Measurements from ENCODE around the gene PDXDC1. TPM values are rescaled to one million over a fixed set of nuclear protein-coding genes. Genes with fewer than 3 reads are reported as not detected.
A peak's percentile ranks its signal among the peaks of the same experiment; 100 is the strongest.
"Not testable (repeated sequence)": the region's sequence is repeated elsewhere in the genome, so short reads cannot be mapped to it uniquely, and the experiment has no call there.

Gene PDXDC1
- total RNA-seq, 1 donor from 2014 or later, result 123 TPM

DNA sequence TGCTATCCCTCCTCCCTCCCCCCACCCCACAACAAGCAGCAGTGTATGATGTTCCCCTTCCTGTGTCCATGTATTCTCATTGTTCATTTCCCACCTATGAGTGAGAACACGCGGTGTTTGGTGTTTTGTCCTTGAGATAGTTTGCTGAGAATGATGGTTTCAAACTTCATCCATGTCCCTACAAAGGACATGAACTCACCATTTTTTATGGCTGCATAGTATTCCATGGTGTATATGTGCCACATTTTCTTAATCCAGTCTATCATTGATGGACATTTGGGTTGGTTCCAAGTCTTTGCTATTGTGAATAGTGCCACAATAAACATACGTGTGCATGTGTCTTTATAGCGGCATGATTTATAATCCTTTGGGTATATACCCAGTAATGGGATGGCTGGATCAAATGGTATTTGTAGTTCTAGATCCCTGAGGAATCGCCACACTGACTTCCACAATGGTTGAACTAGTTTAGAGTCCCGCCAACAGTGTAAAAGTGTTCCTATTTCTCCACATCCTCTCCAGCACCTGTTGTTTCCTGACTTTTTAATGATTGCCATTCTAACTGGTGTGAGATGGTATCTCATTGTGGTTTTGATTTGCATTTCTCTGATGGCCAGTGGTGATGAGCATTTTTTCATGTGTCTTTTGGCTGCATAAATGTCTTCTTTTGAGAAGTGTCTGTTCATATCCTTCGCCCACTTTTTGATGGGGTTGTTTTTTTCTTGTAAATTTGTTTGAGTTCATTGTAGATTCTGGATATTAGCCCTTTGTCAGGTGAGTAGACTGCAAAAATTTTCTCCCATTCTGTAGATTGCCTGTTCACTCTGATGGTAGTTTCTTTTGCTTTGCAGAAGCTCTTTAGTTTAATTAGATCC lies 18.7 kb downstream of the PDXDC1 start:
- not testable (repeated sequence) for H3K9ac ChIP-seq (ENCODE audit: low read length); H3K27me3 ChIP-seq (ENCODE audit: insufficient read depth, low read length); H3K4me1 Mint-ChIP-seq (ENCODE audit: low read depth, unreplicated experiment); H3K4me2 ChIP-seq (ENCODE audit: low read length); FAIRE-seq; H3K9me3 Mint-ChIP-seq (ENCODE audit: unreplicated experiment); H3K4me1 ChIP-seq (ENCODE audit: insufficient read depth, low read length); H3K27ac ChIP-seq (ENCODE audit: low read depth, low read length); H3K4me3 ChIP-seq (ENCODE audit: insufficient read depth, low read depth, low read length); H3K36me3 ChIP-seq (ENCODE audit: insufficient read depth, low read length); H3K27me3 Mint-ChIP-seq (ENCODE audit: low read depth, unreplicated experiment); H3K4me3 Mint-ChIP-seq (ENCODE audit: unreplicated experiment); H2AFZ ChIP-seq (ENCODE audit: low read depth, low read length); H3K9me3 ChIP-seq (ENCODE audit: insufficient read depth, low read depth, low read length); H3K27ac Mint-ChIP-seq (ENCODE audit: unreplicated experiment); DNase-seq (ENCODE audit: low read depth)
- peaks cover 62% of the 10 kb centered on the region for H3K79me2 ChIP-seq (ENCODE audit: insufficient read depth, low read length)
- peaks cover 30% of the 10 kb centered on the region for H3K36me3 Mint-ChIP-seq (ENCODE audit: low read depth, unreplicated experiment)
- peaks cover 74% of the 10 kb centered on the region for H4K20me1 ChIP-seq (ENCODE audit: insufficient read depth, low read length)

GRCh38 chr16:14996702-14997101 lies 21.9 kb downstream of the PDXDC1 start:
- H3K4me3 ChIP-seq (ENCODE audit: insufficient read depth, low read depth, low read length); H3K4me1 ChIP-seq (ENCODE audit: insufficient read depth, low read length); H3K9ac ChIP-seq (ENCODE audit: low read length); H3K4me2 ChIP-seq (ENCODE audit: low read length); H2AFZ ChIP-seq (ENCODE audit: low read depth, low read length); FAIRE-seq; H3K9me3 ChIP-seq (ENCODE audit: insufficient read depth, low read depth, low read length); H3K27me3 Mint-ChIP-seq (ENCODE audit: low read depth, unreplicated experiment); H3K4me3 Mint-ChIP-seq (ENCODE audit: unreplicated experiment); H3K4me1 Mint-ChIP-seq (ENCODE audit: low read depth, unreplicated experiment); H3K36me3 ChIP-seq (ENCODE audit: insufficient read depth, low read length); H3K27me3 ChIP-seq (ENCODE audit: insufficient read depth, low read length); H3K9me3 Mint-ChIP-seq (ENCODE audit: unreplicated experiment); H3K27ac ChIP-seq (ENCODE audit: low read depth, low read length); H3K27ac Mint-ChIP-seq (ENCODE audit: unreplicated experiment): not testable (repeated sequence)
- Histone ChIP-seq H4K20me1 (ENCODE audit: insufficient read depth, low read length) (peaks cover 61% of the 10 kb centered on the region), H3K79me2 (ENCODE audit: insufficient read depth, low read length) (peaks cover 39% of the 10 kb centered on the region)
- DNase-seq (ENCODE audit: low read depth), result peak; percentile 41
- peaks cover 34% of the 10 kb centered on the region for H3K36me3 Mint-ChIP-seq (ENCODE audit: low read depth, unreplicated experiment)

DNA sequence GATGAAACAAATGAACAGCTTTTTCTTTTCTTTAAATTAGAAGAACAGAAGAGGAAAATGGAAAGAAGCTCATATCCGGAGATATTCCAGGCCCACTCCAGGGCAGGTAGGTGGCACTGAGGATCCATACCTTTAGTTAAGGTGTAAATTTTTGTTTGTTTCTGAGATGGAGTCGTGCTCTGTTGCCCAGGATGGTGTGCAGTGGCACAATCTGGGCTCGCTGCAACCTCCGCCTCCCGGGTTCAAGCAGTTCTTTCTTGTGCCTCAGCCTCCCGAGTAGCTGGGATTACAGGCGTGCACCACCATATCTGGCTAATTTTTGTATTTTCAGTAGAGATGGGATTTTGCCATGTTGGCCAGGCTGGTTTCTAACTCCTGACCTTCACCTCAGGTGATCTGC lies 23.5 kb downstream of the PDXDC1 start:
- not testable (repeated sequence) for H3K4me3 ChIP-seq (ENCODE audit: insufficient read depth, low read depth, low read length); H3K4me2 ChIP-seq (ENCODE audit: low read length); FAIRE-seq; H3K4me1 ChIP-seq (ENCODE audit: insufficient read depth, low read length); H3K4me1 Mint-ChIP-seq (ENCODE audit: low read depth, unreplicated experiment); H2AFZ ChIP-seq (ENCODE audit: low read depth, low read length); H3K27me3 ChIP-seq (ENCODE audit: insufficient read depth, low read length); H3K27ac Mint-ChIP-seq (ENCODE audit: unreplicated experiment); H3K4me3 Mint-ChIP-seq (ENCODE audit: unreplicated experiment); H3K27me3 Mint-ChIP-seq (ENCODE audit: low read depth, unreplicated experiment); H3K27ac ChIP-seq (ENCODE audit: low read depth, low read length); H3K9me3 Mint-ChIP-seq (ENCODE audit: unreplicated experiment); DNase-seq (ENCODE audit: low read depth); H3K36me3 ChIP-seq (ENCODE audit: insufficient read depth, low read length); H3K9ac ChIP-seq (ENCODE audit: low read length); H3K9me3 ChIP-seq (ENCODE audit: insufficient read depth, low read depth, low read length)
- peaks cover 46% of the 10 kb centered on the region for H4K20me1 ChIP-seq (ENCODE audit: insufficient read depth, low read length)
- H3K36me3 Mint-ChIP-seq (ENCODE audit: low read depth, unreplicated experiment), result peaks cover 19% of the 10 kb centered on the region
- H3K79me2 ChIP-seq (ENCODE audit: insufficient read depth, low read length), result peaks cover 24% of the 10 kb centered on the region

DNA sequence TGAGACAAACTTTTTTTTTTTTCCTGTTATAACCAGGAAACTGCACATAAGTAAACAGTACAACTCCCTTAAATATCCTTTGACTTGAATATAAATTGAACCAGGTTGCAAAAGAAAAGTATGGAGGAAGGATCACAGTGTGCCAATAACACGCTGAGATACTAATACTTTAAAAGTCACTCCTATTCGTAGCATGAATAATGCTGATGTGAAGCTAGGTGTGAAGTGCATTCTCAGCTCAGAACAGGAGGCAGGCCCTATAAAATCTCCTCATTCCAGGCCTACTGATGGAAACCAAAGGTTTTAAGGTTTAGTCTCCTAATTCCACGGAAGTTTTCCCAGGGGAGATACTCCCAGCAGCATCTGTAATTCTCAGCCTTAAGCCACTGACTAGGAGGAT lies 25.0 kb downstream of the PDXDC1 start:
- not testable (repeated sequence) for H3K9me3 ChIP-seq (ENCODE audit: insufficient read depth, low read depth, low read length); H2AFZ ChIP-seq (ENCODE audit: low read depth, low read length); H3K27ac Mint-ChIP-seq (ENCODE audit: unreplicated experiment); H3K4me1 ChIP-seq (ENCODE audit: insufficient read depth, low read length); H3K9ac ChIP-seq (ENCODE audit: low read length); H3K4me1 Mint-ChIP-seq (ENCODE audit: low read depth, unreplicated experiment); H3K4me3 ChIP-seq (ENCODE audit: insufficient read depth, low read depth, low read length); H3K27ac ChIP-seq (ENCODE audit: low read depth, low read length); H3K4me3 Mint-ChIP-seq (ENCODE audit: unreplicated experiment); H3K4me2 ChIP-seq (ENCODE audit: low read length); H3K9me3 Mint-ChIP-seq (ENCODE audit: unreplicated experiment); FAIRE-seq; H3K36me3 ChIP-seq (ENCODE audit: insufficient read depth, low read length); H3K27me3 Mint-ChIP-seq (ENCODE audit: low read depth, unreplicated experiment); DNase-seq (ENCODE audit: low read depth); H3K27me3 ChIP-seq (ENCODE audit: insufficient read depth, low read length)
- peaks cover 15% of the 10 kb centered on the region for H3K36me3 Mint-ChIP-seq (ENCODE audit: low read depth, unreplicated experiment)
- peaks cover 18% of the 10 kb centered on the region for H3K79me2 ChIP-seq (ENCODE audit: insufficient read depth, low read length)
- peaks cover 39% of the 10 kb centered on the region for H4K20me1 ChIP-seq (ENCODE audit: insufficient read depth, low read length)

DNA sequence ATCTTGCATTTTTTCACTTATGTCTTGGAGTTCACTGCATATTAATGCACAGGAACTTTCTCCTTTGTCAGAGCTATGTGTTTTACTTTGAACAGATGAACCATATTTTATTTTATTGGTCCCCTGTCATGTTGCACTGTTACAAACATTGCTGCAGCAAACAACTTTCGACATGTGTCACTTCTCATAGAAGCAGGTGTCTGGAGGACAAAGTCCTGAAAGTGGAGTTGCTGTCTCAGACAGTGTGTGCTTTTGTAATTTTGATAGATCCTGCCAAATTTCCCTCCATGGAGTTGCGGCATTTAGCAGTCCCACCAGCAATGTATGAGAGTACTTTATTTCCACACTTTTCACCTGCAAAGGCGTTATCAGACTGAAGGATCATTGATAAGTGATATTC lies 27.6 kb downstream of the PDXDC1 start:
- H3K79me2 ChIP-seq (ENCODE audit: insufficient read depth, low read length); H3K4me3 ChIP-seq (ENCODE audit: insufficient read depth, low read depth, low read length); H3K4me2 ChIP-seq (ENCODE audit: low read length); H3K27me3 ChIP-seq (ENCODE audit: insufficient read depth, low read length); H2AFZ ChIP-seq (ENCODE audit: low read depth, low read length); H3K27ac Mint-ChIP-seq (ENCODE audit: unreplicated experiment); H3K9me3 Mint-ChIP-seq (ENCODE audit: unreplicated experiment); H3K27ac ChIP-seq (ENCODE audit: low read depth, low read length); H3K4me1 Mint-ChIP-seq (ENCODE audit: low read depth, unreplicated experiment); H3K4me3 Mint-ChIP-seq (ENCODE audit: unreplicated experiment); FAIRE-seq; H3K27me3 Mint-ChIP-seq (ENCODE audit: low read depth, unreplicated experiment); H3K9me3 ChIP-seq (ENCODE audit: insufficient read depth, low read depth, low read length); H3K9ac ChIP-seq (ENCODE audit: low read length); DNase-seq (ENCODE audit: low read depth); H3K4me1 ChIP-seq (ENCODE audit: insufficient read depth, low read length): not testable (repeated sequence)
- Histone ChIP-seq H3K36me3 (ENCODE audit: insufficient read depth, low read length) (peaks cover 14% of the 10 kb centered on the region), H4K20me1 (ENCODE audit: insufficient read depth, low read length) (peaks cover 25% of the 10 kb centered on the region)
- peaks cover 24% of the 10 kb centered on the region for H3K36me3 Mint-ChIP-seq (ENCODE audit: low read depth, unreplicated experiment)

Measured in astrocyte (in vitro differentiated cells and primary cell).